HG03521 (cell line): ENCODE measurements around the gene MPPED2.

Experiments used
- ATAC-seq: cut with Tn5 transposase; IDR thresholded peaks from one replicate; pipeline ENCODE4 v1.9.1; 2021; ENCODE audit warnings: mild to moderate bottlenecking, moderate library complexity; ENCODE audit not compliant: unreplicated experiment

The MPPED2 gene

GRCh38 chr11:30455025-30455424 is 131.1 kb downstream of the MPPED2 start:
- ATAC-seq = no peak

- ATAC-seq = no peak
Observed at GRCh38 chr11:30454541-30454940, 131.6 kb downstream of the MPPED2 start.

- ATAC-seq = no peak
Observed at GRCh38 chr11:30454111-30454510, 132.0 kb downstream of the MPPED2 start.

- no peak for ATAC-seq
Observed at GRCh38 chr11:30453705-30454104, 132.4 kb downstream of the MPPED2 start.

GRCh38 chr11:30452842-30453241 is 133.3 kb downstream of the MPPED2 start:
- no peak for ATAC-seq

GRCh38 chr11:30452114-30452513 is 134.0 kb downstream of the MPPED2 start:
- no peak for ATAC-seq

GRCh38 chr11:30451626-30452025 is 134.5 kb downstream of the MPPED2 start:
- ATAC-seq = no peak

- ATAC-seq = no peak
Observed at GRCh38 chr11:30451167-30451566, 135.0 kb downstream of the MPPED2 start.

GRCh38 chr11:30447058-30447640 is 139.0 kb downstream of the MPPED2 start:
- ATAC-seq = no peak

- no peak for ATAC-seq
Observed at GRCh38 chr11:30446520-30446919, 139.6 kb downstream of the MPPED2 start.

GRCh38 chr11:30445056-30445455 is 141.1 kb downstream of the MPPED2 start:
- ATAC-seq = no peak

GRCh38 chr11:30440510-30440909 is 145.6 kb downstream of the MPPED2 start:
- no peak for ATAC-seq

- no peak for ATAC-seq
Observed at GRCh38 chr11:30436801-30437200, 149.4 kb downstream of the MPPED2 start.

- ATAC-seq = no peak
Observed at GRCh38 chr11:30435488-30435887, 150.7 kb downstream of the MPPED2 start.

GRCh38 chr11:30434901-30435300 is 151.3 kb downstream of the MPPED2 start:
- ATAC-seq = no peak

GRCh38 chr11:30433831-30434230 is 152.3 kb downstream of the MPPED2 start:
- ATAC-seq = no peak

- ATAC-seq = no peak
Observed at GRCh38 chr11:30432716-30433115, 153.4 kb downstream of the MPPED2 start.

GRCh38 chr11:30432178-30432577 is 154.0 kb downstream of the MPPED2 start:
- ATAC-seq = no peak

- no peak for ATAC-seq
Observed at GRCh38 chr11:30431127-30431814, 154.9 kb downstream of the MPPED2 start.

- no peak for ATAC-seq
Observed at GRCh38 chr11:30429550-30429949, 156.6 kb downstream of the MPPED2 start.

- ATAC-seq = no peak
Observed at GRCh38 chr11:30426781-30427180, 159.4 kb downstream of the MPPED2 start.

GRCh38 chr11:30424844-30425243 is 161.3 kb downstream of the MPPED2 start:
- ATAC-seq = no peak

GRCh38 chr11:30424321-30424720 is 161.8 kb downstream of the MPPED2 start:
- no peak for ATAC-seq
